Cerebellar cortex (tissue), 1 donor: ENCODE results near the gene CPAMD8.
"Not testable (repeated sequence)": the region's sequence is repeated elsewhere in the genome, so short reads cannot be mapped to it uniquely, and the experiment has no call there.

Experiments
- DNase-seq: peaks from one replicate; pipeline ENCODE4 v3.0.0-alpha.2; 2015; ENCODE audit warnings: low spot score

Gene CPAMD8

GRCh38 chr19:16946951-16947940 lies 79.4 kb downstream of the CPAMD8 start:
- no peak for DNase-seq

DNA sequence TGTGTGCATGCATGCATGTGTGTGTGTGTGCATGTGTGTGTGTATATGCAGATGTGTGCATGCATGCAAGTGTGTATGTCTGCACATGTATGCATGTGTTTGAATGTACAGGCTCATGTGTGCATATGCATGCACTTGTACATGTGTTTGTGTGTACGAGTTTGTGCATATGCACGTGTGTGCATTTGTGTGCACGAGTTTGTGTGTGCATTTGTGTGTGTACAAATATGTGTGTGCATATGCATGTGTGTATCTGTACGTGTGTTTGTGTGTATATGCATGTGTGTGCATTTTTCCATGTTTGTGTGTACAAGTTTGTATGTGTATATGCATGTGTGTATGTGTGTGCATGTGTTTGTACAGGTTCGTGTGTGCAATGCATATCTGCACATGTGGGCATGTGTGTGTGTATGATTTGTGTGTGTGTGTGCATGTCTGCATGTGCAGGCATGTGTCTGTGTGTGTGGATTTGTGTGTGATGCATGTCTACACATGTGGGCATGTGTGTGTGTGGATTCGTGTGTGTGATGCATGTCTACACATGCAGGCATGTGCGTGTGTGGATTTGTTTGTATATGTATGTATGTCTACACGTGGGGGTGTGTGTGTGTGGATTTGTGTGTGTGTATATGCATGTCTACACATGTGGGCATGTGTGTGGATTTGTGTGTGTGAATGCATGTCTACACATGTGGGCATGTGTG lies 80.7 kb downstream of the CPAMD8 start:
- DNase-seq, result no peak

GRCh38 chr19:16945364-16945714 lies 81.3 kb downstream of the CPAMD8 start:
- no peak for DNase-seq

- DNase-seq, result no peak
Observed at GRCh38 chr19:16944626-16945363, 81.8 kb downstream of the CPAMD8 start.

- no peak for DNase-seq
Observed at GRCh38 chr19:16943942-16944625, 82.5 kb downstream of the CPAMD8 start.

DNA sequence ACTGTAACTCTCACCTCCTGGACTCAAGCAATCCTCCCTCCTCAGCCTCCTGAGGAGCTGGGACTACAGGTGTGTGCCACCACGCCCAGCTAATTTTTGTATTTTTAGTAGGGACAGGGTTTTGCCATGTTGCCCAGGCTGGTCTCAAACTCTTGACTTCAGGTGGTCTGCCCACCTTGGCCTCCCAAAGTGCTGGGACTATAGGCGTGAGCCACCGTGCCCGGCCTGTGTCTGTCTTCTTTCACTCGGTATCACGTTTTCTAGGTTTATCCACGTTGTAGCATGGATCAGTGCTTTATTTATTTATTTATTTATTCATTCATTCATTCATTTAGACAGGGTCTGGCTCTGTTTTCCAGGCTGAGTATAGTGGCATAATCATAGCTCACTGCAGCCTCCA lies 83.5 kb downstream of the CPAMD8 start:
- not testable (repeated sequence) for DNase-seq

DNA sequence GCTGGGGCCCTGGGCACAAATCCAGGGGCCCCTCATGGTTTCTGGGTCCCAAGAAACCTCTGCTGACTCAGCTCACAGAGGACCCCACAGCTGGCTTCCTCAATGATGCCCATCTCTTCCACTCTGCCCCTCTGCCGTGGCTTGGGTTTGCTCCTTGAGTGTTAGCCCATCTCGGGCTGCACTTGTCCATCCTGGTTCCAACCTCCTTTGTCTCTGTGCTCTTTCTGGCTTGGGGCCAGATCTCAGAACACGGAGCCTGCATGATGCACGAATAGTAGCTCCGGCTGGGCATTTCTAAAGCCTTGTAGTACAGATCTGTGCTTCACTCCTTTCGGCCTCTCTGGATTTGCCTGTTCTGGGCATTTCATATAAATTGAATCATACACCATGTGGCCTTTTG lies 84.0 kb downstream of the CPAMD8 start:
- DNase-seq, result no peak

- DNase-seq, result no peak
Observed at GRCh38 chr19:16940626-16941025, 86.0 kb downstream of the CPAMD8 start.

- DNase-seq, result not testable (repeated sequence)
Observed at GRCh38 chr19:16940063-16940462, 86.5 kb downstream of the CPAMD8 start.

DNA sequence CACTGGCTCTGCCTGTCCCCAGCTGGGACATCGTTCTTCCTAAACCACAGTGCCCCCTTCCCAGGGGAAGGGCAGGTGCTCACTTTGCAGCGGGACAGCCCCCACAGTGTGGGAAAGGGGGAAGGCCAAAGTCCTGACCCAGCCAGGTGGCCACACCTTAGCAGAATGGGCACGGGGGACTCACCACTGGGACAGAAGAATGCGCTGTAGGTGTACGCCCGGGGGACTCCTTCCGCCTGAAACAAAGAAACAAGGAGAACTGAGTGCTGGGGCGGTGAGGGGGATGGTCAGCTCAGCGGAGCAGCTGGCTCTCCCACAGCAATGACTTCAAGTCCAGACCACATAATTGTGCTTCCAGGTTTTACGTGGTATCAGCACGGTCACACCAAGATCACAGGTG lies 88.4 kb downstream of the CPAMD8 start:
- DNase-seq, result no peak

GRCh38 chr19:16937796-16938195 lies 88.8 kb downstream of the CPAMD8 start:
- DNase-seq, result not testable (repeated sequence)

DNA sequence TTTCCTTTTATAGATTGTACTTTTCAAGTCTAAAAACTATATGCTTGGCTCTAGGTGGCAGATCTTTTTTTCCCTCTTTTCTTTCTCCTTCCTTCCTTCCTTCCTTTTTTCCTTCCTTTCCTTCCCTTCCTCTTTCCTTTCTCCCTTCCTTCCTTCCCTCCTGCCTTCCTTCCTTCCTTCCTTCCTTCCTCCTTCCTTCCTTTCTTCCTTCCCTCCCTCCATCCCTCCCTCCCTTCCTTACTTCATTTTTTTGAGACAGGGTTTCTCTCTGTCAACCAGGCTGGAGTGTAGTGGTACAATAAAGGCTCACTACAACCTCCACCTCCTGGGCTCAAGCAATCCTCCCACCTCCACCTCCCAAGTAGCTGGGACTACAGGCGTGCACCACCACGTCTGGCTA lies 89.7 kb downstream of the CPAMD8 start:
- DNase-seq, result no peak

DNA sequence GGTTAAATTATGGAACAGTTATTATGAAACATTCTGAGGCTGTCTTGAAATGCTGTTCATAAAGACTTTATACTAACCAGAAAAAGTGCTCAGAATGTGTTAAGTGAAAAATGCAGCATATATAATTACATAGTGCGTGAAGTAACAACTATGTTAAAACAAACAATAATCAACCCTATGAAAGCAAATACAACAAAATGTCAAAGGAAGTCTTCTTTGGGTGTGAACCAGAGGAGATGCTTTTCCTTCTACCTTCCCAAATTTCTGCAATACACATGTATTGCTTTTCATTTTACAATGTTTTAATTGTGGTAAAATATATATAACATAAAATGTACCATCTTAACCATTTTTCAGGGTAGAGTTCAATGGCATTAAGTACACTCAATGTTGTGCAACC lies 92.1 kb downstream of the CPAMD8 start:
- no peak for DNase-seq

GRCh38 chr19:16931306-16931705 lies 95.3 kb downstream of the CPAMD8 start:
- no peak for DNase-seq

DNA sequence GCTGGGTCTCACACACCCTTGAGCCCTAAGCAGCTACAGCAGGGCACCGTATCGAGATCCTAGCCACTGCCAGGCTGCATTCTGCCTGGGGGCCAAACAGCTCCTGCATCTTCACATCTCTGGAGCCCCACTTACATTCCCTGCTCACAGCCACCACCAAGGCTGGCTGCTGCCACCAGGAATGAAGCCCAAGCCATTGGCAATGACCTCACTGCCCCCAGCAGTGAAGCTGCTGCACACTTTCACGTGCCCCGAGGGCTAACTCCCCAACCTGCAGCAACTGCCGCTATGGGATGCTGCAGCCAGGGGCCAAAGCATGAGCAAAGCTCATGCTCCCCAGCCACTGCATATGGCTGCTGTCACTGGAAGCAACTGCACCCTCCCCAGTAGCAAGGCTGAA lies 95.9 kb downstream of the CPAMD8 start:
- no peak for DNase-seq

DNA sequence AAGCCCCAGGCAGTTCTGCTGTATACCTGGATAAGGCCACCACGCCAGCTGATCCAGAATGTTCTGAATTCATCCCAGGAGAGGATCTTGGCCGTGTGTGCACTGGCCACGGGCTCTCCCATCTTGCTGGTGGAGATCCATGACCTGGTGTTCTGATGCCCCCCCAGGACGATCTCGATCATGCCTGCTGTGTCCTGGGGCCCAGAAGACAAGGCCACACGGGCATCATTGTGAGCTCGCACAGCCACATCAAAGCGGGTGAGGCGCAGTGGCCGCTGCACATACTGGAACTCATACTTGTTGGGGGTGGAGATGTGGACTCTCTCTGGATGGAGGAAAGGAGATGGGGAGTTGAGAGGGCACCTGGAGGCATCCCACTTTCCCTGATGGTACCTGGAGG lies 97.7 kb downstream of the CPAMD8 start:
- no peak for DNase-seq

DNA sequence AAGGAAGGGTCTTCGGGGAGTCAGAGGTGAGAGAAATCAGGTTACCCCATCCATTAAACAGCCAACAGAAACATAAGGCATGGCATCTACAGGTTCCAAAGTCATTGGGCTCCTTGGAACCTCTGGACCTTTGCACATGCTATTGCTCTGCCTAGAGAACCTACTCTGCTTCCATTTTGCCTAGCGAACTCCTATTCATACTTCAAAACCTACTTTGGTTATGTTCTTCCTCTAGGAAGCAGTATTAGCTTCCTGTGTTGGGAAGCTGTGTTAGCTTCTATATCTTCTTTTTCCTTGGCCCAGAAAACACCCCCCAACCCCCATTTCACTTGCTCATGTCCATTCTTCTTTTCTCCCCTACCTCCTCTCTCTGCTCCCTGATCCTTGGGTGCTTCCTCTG lies 98.3 kb downstream of the CPAMD8 start:
- no peak for DNase-seq

DNA sequence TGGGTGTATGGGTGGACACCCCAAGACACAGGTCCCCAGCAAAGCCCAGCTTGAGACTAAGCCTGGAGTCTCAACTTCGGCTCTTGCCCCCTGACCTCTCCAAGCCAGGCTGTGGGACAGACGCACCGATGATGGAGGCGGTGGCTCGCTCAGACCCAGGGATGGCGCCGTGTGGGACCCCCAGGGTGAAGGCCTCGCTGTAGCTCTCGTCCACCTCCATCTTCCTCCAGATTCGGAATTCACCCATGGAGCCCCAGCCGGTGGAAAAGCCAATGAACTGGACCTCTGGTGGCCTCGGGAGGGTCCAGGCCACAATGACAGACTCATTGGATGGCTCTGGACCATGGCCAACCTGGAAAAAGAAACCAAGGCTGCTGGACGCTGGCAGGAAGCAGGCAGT lies 98.7 kb downstream of the CPAMD8 start:
- no peak for DNase-seq

- no peak for DNase-seq
Observed at GRCh38 chr19:16922949-16923348, 103.7 kb downstream of the CPAMD8 start.

- no peak for DNase-seq
Observed at GRCh38 chr19:16922592-16922934, 104.0 kb downstream of the CPAMD8 start.

DNA sequence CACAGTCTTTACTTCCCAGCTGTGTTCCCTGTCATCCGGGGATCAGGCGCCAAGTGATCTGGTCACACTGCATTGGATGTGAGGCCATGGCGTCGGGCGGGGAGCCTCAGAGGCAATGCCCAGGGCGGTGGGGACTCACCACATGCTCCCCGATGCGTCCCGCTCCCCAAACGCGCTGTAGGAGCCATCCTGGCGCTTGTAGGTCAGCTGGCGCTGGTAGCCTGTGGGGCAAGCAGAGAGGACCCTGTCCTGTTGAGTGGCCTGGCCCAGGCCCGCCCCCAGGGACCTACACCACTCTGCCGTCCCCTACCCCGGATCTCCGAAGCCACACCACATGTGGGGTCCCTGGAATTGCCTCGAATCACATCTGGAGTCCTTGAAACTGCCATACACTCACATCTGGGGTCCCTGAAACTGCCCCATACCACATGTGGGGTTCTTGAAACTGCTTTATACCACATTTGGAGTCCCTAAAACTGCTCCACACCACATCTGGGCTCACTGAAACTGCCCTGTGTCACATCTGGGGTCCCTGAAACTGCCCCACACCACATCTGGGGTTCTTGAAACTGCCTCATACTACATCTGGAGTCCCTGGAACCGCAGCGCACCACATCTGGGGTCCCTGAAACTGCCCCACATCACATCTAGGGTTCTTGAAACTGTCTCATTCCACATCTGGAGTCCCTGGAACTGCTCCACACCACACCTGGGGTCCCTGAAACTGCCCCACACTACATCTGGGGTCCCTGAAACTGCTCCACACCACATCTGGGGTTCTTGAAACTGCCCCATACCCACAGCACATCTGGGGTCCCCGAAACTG lies 104.6 kb downstream of the CPAMD8 start:
- DNase-seq, result no peak
